ENCODE measurements around the gene MTCL1.

Gene MTCL1

DNA sequence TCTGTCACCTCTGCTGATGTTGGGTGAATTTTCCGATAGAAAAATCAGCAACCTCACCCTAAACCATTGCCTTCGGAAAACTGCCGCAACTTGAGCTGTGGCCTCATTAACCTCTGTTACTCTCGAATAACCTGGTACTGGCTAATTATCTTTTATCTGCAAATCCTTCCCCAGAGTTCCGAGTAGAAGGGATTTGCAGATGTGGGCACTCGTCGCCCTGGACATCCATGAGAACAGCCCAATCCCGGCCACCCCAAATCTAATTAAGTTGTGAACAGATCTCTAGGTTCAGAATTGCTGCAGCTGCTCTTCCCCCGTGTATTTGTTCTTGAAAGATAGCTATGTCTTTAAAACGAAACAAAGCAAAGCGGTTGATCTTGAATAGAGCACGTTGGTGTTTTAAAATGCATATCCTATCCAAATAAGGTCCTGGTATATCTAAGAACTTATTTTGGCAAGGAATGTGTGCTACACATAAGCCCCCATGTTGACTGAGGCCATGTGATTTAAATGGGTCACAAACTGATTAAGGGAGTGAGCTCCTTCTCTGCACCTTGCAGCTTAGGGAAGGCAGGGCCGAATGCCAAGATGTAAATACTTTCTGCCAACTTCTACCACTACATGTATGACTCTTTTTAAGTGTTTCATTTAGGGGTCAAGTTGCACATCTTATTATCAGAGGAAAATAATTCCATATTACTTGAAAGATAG lies 88.2 kb downstream of the MTCL1 start:
- DNase-seq (ENCODE audit: low read depth in 3 of 3) = no peak

GRCh38 chr18:8794156-8794933 lies 89.0 kb downstream of the MTCL1 start:
- no peak for DNase-seq (ENCODE audit: low read depth in 3 of 3)

DNA sequence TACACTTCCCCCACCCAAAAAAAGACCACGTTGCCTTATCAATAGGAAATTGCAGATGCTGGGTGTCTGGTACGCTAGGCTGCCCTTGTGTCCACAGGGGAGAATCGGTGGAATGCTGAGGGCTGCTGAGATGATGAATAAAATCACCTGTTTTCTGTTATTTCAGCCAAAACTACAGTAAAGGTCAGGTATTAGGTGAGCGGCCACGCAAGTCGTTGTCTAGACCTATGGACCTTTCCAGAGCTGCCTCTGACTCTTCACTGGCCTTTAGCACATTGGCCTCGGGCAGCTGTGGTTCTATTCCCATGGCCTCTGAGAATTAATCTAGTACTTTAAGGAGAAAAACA lies 89.6 kb downstream of the MTCL1 start:
- no peak for DNase-seq (ENCODE audit: low read depth in 3 of 3)

- DNase-seq (ENCODE audit: low read depth in 3 of 3) = no peak
Observed at GRCh38 chr18:8795586-8796325, 90.4 kb downstream of the MTCL1 start.

DNA sequence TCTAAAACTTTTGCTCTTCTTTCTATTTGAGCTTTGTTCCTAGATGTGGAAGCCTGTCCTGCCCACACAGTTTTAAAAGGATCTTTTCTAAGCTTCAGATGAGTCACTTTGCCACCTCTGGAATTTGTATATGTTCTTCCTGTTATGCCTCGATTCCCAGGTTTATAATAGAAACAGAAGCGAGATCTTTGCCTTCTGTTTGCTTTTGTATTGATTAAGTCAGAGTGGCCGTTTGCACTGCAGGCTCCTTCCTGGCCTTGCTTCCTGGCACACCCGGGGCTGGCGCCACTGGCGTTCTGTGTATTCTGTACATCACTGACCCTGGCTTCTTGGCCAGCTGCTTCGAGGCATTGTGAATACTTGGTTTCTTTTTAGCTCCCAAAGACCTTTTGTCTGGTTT lies 91.8 kb downstream of the MTCL1 start:
- no peak for DNase-seq (ENCODE audit: low read depth in 3 of 3)

GRCh38 chr18:8799001-8799400 lies 93.6 kb downstream of the MTCL1 start:
- DNase-seq (ENCODE audit: low read depth in 3 of 3) = no peak

- no peak for DNase-seq (ENCODE audit: low read depth in 3 of 3)
Observed at GRCh38 chr18:8799596-8800441, 94.5 kb downstream of the MTCL1 start.

- no peak for DNase-seq (ENCODE audit: low read depth in 3 of 3)
Observed at GRCh38 chr18:8800445-8800844, 95.1 kb downstream of the MTCL1 start.

DNA sequence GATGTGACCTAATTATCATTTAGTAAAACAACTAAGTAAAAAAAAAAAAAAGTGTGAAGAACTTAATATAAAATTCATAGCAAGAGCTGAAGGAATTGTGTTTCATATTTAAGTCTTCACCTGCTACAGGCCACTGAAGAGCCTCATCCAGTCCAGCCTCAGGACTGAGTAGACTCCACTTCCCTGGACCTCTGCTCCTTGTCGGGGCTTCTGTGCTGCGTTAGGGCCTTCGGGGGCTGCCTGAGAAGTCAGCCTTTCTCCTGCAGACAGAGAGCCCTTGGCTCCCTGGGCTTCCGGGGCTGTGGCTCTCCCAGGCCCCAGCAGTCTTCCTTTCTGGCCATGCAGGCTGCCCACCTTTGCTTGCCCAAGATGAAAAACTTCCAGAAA lies 95.5 kb downstream of the MTCL1 start:
- DNase-seq (ENCODE audit: low read depth in 3 of 3) = no peak

GRCh38 chr18:8801263-8801901 lies 96.0 kb downstream of the MTCL1 start:
- no peak for DNase-seq (ENCODE audit: low read depth in 3 of 3)

DNA sequence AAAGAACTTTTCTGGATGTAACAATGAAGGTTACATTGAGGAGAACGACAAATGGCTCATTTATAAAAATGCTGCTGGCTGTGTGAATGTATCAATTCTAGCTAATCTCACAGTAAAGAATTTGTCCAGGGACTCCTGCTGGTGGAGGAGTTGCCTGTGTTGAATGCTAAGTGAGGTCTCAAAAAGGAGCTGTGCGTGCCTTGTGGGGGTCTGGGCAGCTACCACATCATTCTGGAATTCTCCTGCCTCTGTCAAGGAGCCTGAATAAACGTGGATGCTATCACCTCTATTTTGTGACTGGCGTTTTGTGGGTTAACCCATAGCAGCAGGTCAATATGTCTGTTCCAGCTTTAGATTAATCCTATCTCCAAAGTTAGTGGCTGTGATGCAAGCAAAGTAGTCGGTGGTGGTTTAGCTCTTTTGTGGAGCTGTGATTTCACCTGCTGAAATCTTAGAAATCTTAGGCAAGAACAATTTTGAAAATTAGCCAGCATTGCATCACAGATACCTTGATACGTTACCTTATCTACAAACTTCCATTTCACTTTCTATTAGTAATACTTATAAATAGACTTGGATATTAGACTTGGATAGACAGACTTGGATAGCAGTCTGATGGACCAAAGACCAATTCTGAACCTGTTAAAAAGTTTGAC lies 96.8 kb downstream of the MTCL1 start:
- DNase-seq (ENCODE audit: low read depth in 3 of 3) = no peak

DNA sequence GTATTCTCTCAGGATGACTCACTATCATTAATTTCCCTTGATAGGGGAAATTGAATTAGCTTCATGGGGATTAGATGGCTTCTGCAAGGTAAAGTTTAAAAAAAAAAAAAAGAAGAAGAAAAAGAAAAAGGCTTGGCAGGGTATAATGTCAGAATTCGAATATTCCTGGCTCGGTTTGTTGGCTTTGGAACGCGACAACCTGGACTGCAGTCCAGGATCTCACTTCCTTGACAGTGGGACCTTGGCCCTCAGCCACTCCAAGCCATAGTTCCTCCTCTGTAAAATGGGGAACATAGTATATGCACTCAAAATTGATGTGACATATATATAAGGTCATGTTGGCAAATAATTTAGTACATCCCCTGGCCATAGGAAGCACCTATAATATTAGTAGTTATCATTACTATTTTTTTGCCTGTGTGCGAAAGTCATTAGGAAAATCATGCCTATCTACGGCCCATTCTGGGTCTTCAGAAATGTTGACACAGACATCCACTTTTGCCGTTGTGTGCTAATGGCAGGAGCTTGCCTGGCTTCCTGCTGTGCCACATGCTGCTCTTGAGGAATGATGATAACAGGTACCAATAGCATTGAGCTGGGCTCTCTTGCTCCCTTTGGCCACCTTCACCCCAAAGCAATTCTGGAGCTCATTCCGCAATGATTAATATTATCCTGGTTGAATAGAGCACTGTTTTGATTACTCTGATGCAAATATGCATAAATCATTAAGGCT lies 97.9 kb downstream of the MTCL1 start:
- DNase-seq (ENCODE audit: low read depth in 3 of 3) = no peak

GRCh38 chr18:8803957-8804356 lies 98.6 kb downstream of the MTCL1 start:
- DNase-seq (ENCODE audit: low read depth in 3 of 3) = no peak

DNA sequence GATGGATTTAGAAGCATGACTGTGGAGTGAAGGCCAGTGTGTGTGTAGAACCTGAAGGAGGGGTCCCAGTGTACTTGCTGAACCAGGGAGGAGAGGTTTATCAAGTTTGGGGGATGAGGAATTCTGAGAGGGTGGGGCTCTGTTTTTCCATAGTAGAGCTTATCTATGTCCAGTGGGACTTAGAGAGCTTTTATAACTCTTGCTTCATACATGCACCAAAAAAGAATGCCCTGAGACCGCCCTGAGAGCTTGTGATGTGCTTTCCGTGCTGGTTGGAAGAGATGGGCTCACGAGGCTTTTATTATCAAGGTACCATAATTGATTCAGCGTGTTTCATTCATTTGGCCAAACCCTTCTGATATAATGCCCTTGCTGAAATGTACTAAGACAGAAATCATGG lies 100.2 kb downstream of the MTCL1 start:
- DNase-seq (ENCODE audit: low read depth in 3 of 3) = no peak

GRCh38 chr18:8806100-8806797 lies 100.9 kb downstream of the MTCL1 start:
- DNase-seq (ENCODE audit: low read depth in 3 of 3) = no peak

- DNase-seq (ENCODE audit: low read depth in 3 of 3) = no peak
Observed at GRCh38 chr18:8806798-8807487, 101.6 kb downstream of the MTCL1 start.

- no peak for DNase-seq (ENCODE audit: low read depth in 3 of 3)
Observed at GRCh38 chr18:8807488-8807805, 102.1 kb downstream of the MTCL1 start.

GRCh38 chr18:8808001-8808400 lies 102.6 kb downstream of the MTCL1 start:
- DNase-seq (ENCODE audit: low read depth in 3 of 3) = no peak

GRCh38 chr18:8809514-8809913 lies 104.2 kb downstream of the MTCL1 start:
- DNase-seq (ENCODE audit: low read depth in 3 of 3) = no peak

All from stimulated activated CD4-positive, alpha-beta T cell treated with anti-CD3 and anti-CD28 coated beads, TNF-alpha, amount 100 ng/mL, for 24 hours (primary cell).